ENCODE data around the gene BEND6. TPM values are rescaled to one million over a fixed set of nuclear protein-coding genes. Genes with fewer than 3 reads are reported as not detected.
A peak's percentile ranks its signal among the peaks of the same experiment; 100 is the strongest.

Gene BEND6
- polyA plus RNA-seq (0.77 to 1.0 TPM (median 0.77 TPM) in 3 replicates), polyA minus RNA-seq (0.51 to 0.89 TPM in 2 of 3 replicates, not detected in the other)
- polyA plus RNA-seq (2011; ENCODE audit: low read depth): 2.3 TPM
- 0.48 and 0.86 TPM in 2 replicates for polyA plus RNA-seq (2011; cell fraction: cytosol; rRNA removed)
- polyA plus RNA-seq (2011; cell fraction: nucleus; rRNA removed): 0.22 and 0.27 TPM in 2 replicates
- polyA plus RNA-seq (2012; ENCODE audit: low replicate concordance): 0.91 and 1.2 TPM in 2 replicates
- polyA minus RNA-seq (2011; cell fraction: cytosol; rRNA and poly(A)+ RNA removed): not detected
- not detected in 2 replicates for polyA minus RNA-seq (2011; cell fraction: nucleus; rRNA and poly(A)+ RNA removed)

DNA sequence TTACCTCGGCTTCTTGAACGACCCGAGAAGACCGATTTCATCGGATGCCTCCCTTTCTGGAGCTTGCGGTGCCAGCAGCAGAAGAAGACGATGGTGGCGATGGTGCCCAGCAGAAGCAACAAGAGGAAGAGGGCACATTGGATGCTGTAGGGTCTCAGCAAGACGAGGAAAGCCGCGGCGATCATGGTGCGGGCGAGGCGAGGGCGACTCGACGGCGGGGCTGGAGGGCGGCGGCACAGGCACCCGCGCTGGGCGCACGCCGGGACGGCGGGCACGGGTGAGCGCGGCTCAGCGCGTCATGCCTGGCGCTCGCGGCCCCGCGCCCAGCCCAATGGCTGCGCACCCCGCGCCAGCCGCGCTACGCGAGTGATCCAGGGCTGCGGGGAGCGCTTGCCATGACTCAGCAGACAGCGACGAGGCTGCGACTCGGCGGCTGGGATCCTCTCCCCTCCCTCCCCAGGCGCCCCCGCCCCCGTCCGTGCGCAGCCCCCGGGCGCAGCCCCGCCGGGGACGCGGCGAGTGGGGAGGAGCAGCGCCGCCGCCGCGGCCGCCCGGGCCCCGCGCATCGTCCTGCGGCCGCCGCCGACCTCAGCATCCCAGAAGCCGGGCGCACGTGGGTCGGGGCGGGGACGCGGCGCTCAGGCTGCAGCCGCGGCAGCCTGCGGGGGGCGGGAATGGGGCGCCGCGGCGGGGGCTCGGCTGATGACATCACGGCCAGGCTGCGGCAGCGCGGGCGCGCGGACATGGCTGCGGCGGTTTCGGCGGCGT, at the start of gene BEND6:
TSS of gene BEND6 (plus strand) at position 705 of the 768 bp plus-strand sequence. CDS start 26,704 bp downstream, outside the sequence.
- H3K9me1 ChIP-seq (ENCODE audit: control insufficient read depth, extremely low read depth, insufficient read depth, low read length): no peaks in the 10 kb centered on the region
- H3K4me1 ChIP-seq (ENCODE audit: control insufficient read depth, extremely low read depth, insufficient read depth, low read length): peaks cover 23% of the 10 kb centered on the region
- H2AFZ ChIP-seq (ENCODE audit: control insufficient read depth, low read length): peak within 1 kb of the TSS; percentile 82
- dilution Hi-C loops (cut with MboI; ENCODE audit: extremely low pct_ligation_motif_present, low sequenced_read_pairs): no loop called here
- peak within 1 kb of the TSS; percentile 79 for H3K9ac ChIP-seq (ENCODE audit: control insufficient read depth, extremely low read depth, insufficient read depth, low read length)
- no peaks in the 10 kb centered on the region for H3K9me3 ChIP-seq (ENCODE audit: control insufficient read depth, low read depth, low read length)
- H3K27ac ChIP-seq (ENCODE audit: control insufficient read depth, insufficient read depth, low read length): peak within 1 kb of the TSS; percentile 76
- no peak for DNase-seq (ENCODE audit: low read depth, low spot score)
- H3K36me3 ChIP-seq (ENCODE audit: control insufficient read depth in 2 of 2, extremely low read depth in 1 of 2, insufficient read depth in 2 of 2, low read length in 2 of 2): no peaks in the 10 kb centered on the region
- no peaks in the 10 kb centered on the region for H3K79me2 ChIP-seq (ENCODE audit: control insufficient read depth, insufficient read depth, low read length)
- no peaks in the 10 kb centered on the region for H3K27me3 ChIP-seq (ENCODE audit: control insufficient read depth, extremely low read depth, insufficient read depth, low read length)
- no peak for TF ChIP-seq EZH2 (IDR thresholded peaks at IDR 0.05; ENCODE audit: low read length)
- TF ChIP-seq, protein P1, sequence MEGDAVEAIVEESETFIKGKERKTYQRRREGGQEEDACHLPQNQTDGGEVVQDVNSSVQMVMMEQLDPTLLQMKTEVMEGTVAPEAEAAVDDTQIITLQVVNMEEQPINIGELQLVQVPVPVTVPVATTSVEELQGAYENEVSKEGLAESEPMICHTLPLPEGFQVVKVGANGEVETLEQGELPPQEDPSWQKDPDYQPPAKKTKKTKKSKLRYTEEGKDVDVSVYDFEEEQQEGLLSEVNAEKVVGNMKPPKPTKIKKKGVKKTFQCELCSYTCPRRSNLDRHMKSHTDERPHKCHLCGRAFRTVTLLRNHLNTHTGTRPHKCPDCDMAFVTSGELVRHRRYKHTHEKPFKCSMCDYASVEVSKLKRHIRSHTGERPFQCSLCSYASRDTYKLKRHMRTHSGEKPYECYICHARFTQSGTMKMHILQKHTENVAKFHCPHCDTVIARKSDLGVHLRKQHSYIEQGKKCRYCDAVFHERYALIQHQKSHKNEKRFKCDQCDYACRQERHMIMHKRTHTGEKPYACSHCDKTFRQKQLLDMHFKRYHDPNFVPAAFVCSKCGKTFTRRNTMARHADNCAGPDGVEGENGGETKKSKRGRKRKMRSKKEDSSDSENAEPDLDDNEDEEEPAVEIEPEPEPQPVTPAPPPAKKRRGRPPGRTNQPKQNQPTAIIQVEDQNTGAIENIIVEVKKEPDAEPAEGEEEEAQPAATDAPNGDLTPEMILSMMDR (optimal IDR thresholded peaks at IDR 0.05 in 1 of 3, IDR thresholded peaks at IDR 0.05 in 1 of 3, conservative IDR thresholded peaks at IDR 0.05 in 1 of 3; ENCODE audit: extremely low read depth in 1 of 3, insufficient read depth in 2 of 3, low read length in 3 of 3): no peak
- peak within 1 kb of the TSS; percentile 97 for H3K4me2 ChIP-seq (ENCODE audit: control insufficient read depth, extremely low read depth, insufficient read depth, low read depth, low read length)
- peak within 1 kb of the TSS; percentile 61 to 89 (median 70) for H3K4me3 ChIP-seq (ENCODE audit: control insufficient read depth in 2 of 3, extremely low read depth in 1 of 3, insufficient read depth in 2 of 3, low read depth in 1 of 3, low read length in 3 of 3)
- no peak for FAIRE-seq
- no peaks in the 10 kb centered on the region for H4K20me1 ChIP-seq (ENCODE audit: control insufficient read depth, extremely low read depth, insufficient read depth, low read length)

GRCh38 chr6:56905378-56905777, 49.5 kb upstream of the BEND6 start:
- Histone ChIP-seq H2AFZ (ENCODE audit: control insufficient read depth, low read length) (no peak overlapping the region), H3K79me2 (ENCODE audit: control insufficient read depth, insufficient read depth, low read length) (no peaks in the 10 kb centered on the region), H3K36me3 (ENCODE audit: control insufficient read depth in 2 of 2, extremely low read depth in 1 of 2, insufficient read depth in 2 of 2, low read length in 2 of 2) (no peaks in the 10 kb centered on the region), H4K20me1 (ENCODE audit: control insufficient read depth, extremely low read depth, insufficient read depth, low read length) (no peaks in the 10 kb centered on the region), H3K9ac (ENCODE audit: control insufficient read depth, extremely low read depth, insufficient read depth, low read length) (no peak overlapping the region), H3K4me1 (ENCODE audit: control insufficient read depth, extremely low read depth, insufficient read depth, low read length) (peaks cover 15% of the 10 kb centered on the region), H3K4me3 (ENCODE audit: control insufficient read depth in 2 of 3, extremely low read depth in 1 of 3, insufficient read depth in 2 of 3, low read depth in 1 of 3, low read length in 3 of 3) (no peak overlapping the region), H3K27me3 (ENCODE audit: control insufficient read depth, extremely low read depth, insufficient read depth, low read length) (no peaks in the 10 kb centered on the region), H3K9me1 (ENCODE audit: control insufficient read depth, extremely low read depth, insufficient read depth, low read length) (no peaks in the 10 kb centered on the region), H3K9me3 (ENCODE audit: control insufficient read depth, low read depth, low read length) (no peaks in the 10 kb centered on the region), H3K27ac (ENCODE audit: control insufficient read depth, insufficient read depth, low read length) (no peak overlapping the region), H3K4me2 (ENCODE audit: control insufficient read depth, extremely low read depth, insufficient read depth, low read depth, low read length) (no peak overlapping the region)
- FAIRE-seq: no peak
- DNase-seq (ENCODE audit: low read depth, low spot score): no peak
- dilution Hi-C loops (cut with MboI; ENCODE audit: extremely low pct_ligation_motif_present, low sequenced_read_pairs): no loop called here
- no peak for TF ChIP-seq EZH2 (IDR thresholded peaks at IDR 0.05; ENCODE audit: low read length)
- TF ChIP-seq, protein P1 (optimal IDR thresholded peaks at IDR 0.05 in 1 of 3, IDR thresholded peaks at IDR 0.05 in 1 of 3, conservative IDR thresholded peaks at IDR 0.05 in 1 of 3; ENCODE audit: extremely low read depth in 1 of 3, insufficient read depth in 2 of 3, low read length in 3 of 3): no peak

Measured in keratinocyte (primary cell).